Head of caudate nucleus (tissue), 42 donors: Measurements from ENCODE around the gene FANCB.

ENCODE experiments used
- DNase-seq, 42 donors: peaks; one replicate each; pipeline versions ENCODE4 v3.0.0 to v3.0.0-alpha.2; 2020 to 2021; ENCODE audit warnings: mixed read lengths in 7 of 42
- intact Hi-C: fragments of 100-400 bp; cut with DNase I; formaldehyde crosslinking; loops from one replicate; pipeline ENCODE4 v1.15.0; 2022

Gene FANCB

GRCh38 chrX:14872851-14873675 lies at the start of gene FANCB, which contains the start of gene MOSPD2:
TSS of gene FANCB (minus strand) at chrX:14873069. CDS start at chrX:14865510, 7,559 bp downstream.
TSS of gene MOSPD2 (plus strand) at chrX:14873421. CDS start at chrX:14873529, 108 bp downstream.
- peak; percentile 82 to 97 (median 93) for DNase-seq
- intact Hi-C loops: no loop called here

GRCh38 chrX:14922437-14922836 lies 49.6 kb upstream of the FANCB start:
- intact Hi-C loops: no loop called here
- DNase-seq: no peak

GRCh38 chrX:14920196-14920595 lies 47.3 kb upstream of the FANCB start:
- no peak for DNase-seq
- intact Hi-C loops: no loop called here

- DNase-seq: no peak
- intact Hi-C loops: no loop called here
Measured at GRCh38 chrX:14919407-14919806, 46.5 kb upstream of the FANCB start.

GRCh38 chrX:14916017-14916674 lies 43.3 kb upstream of the FANCB start:
- DNase-seq: no peak
- intact Hi-C loops: no loop called here

GRCh38 chrX:14915596-14915995 lies 42.7 kb upstream of the FANCB start:
- DNase-seq: no peak
- intact Hi-C loops: no loop called here

GRCh38 chrX:14913241-14913640 lies 40.4 kb upstream of the FANCB start:
- no peak for DNase-seq
- intact Hi-C loops: no loop called here

GRCh38 chrX:14903891-14904290 lies 31.0 kb upstream of the FANCB start:
- DNase-seq: no peak
- intact Hi-C loops: no loop called here

- intact Hi-C loops: no loop called here
- peak in 17 of 42 donors; percentile 2 to 54 (median 19) for DNase-seq
Measured at GRCh38 chrX:14902537-14902936, 29.7 kb upstream of the FANCB start.

GRCh38 chrX:14899607-14900006 lies 26.7 kb upstream of the FANCB start:
- no peak for DNase-seq
- intact Hi-C loops: no loop called here

GRCh38 chrX:14897042-14897441 lies 24.2 kb upstream of the FANCB start:
- intact Hi-C loops: no loop called here
- no peak for DNase-seq

- DNase-seq: no peak
- intact Hi-C loops: no loop called here
Measured at GRCh38 chrX:14896273-14896672, 23.4 kb upstream of the FANCB start.

GRCh38 chrX:14886252-14886651 lies 13.4 kb upstream of the FANCB start:
- intact Hi-C loops: no loop called here
- no peak for DNase-seq

GRCh38 chrX:14884714-14885113 lies 11.8 kb upstream of the FANCB start:
- no peak for DNase-seq
- intact Hi-C loops: no loop called here

- DNase-seq: no peak
- intact Hi-C loops: no loop called here
Measured at GRCh38 chrX:14883826-14884225, 11.0 kb upstream of the FANCB start.

GRCh38 chrX:14875624-14876023 lies 2.8 kb upstream of the FANCB start:
- no peak for DNase-seq
- intact Hi-C loops: no loop called here

GRCh38 chrX:14873676-14874049 lies 794 bp upstream of the FANCB start:
- no peak for DNase-seq
- intact Hi-C loops: no loop called here

- DNase-seq: no peak
- intact Hi-C loops: no loop called here
Measured at GRCh38 chrX:14872355-14872754, 514 bp downstream of the FANCB start.

GRCh38 chrX:14871767-14872166 lies 1.1 kb downstream of the FANCB start:
- intact Hi-C loops: no loop called here
- DNase-seq: no peak

GRCh38 chrX:14865201-14865600 lies 7.7 kb downstream of the FANCB start:
- DNase-seq: no peak
- intact Hi-C loops: no loop called here

- intact Hi-C loops: no loop called here
- DNase-seq: no peak
Measured at GRCh38 chrX:14864631-14865030, 8.2 kb downstream of the FANCB start.
